Mesothelial cell of epicardium (in vitro differentiated cells): Measurements from ENCODE around the gene ECM1. TPM values are rescaled to one million over a fixed set of nuclear protein-coding genes. Genes with fewer than 3 reads are reported as not detected.
A peak's percentile ranks its signal among the peaks of the same experiment; 100 is the strongest.

Experiments
- DNase-seq, 2 experiments: peaks; one replicate each; pipeline ENCODE4 v3.0.0; 2021; ENCODE audit warnings: low spot score in 2 of 2; ENCODE audit not compliant: unreplicated experiment in 2 of 2
- H3K27ac Mint-ChIP-seq: 2 replicates; pipeline ENCODE4 v1.8.0; 2021; ENCODE audit warnings: mixed read lengths
- H3K27me3 Mint-ChIP-seq: 2 replicates; pipeline ENCODE4 v1.8.0; 2021; ENCODE audit warnings: low read depth, mixed read lengths
- H3K36me3 Mint-ChIP-seq: 2 replicates; pipeline ENCODE4 v1.8.0; 2021; ENCODE audit warnings: mixed read lengths
- H3K4me1 Mint-ChIP-seq: 2 replicates; pipeline ENCODE4 v1.8.0; 2021; ENCODE audit warnings: mixed read lengths
- H3K4me3 Mint-ChIP-seq: 2 replicates; pipeline ENCODE4 v1.8.0; 2021; ENCODE audit warnings: mild to moderate bottlenecking, moderate library complexity, mixed read lengths
- H3K9me3 Mint-ChIP-seq: 2 replicates; pipeline ENCODE4 v1.8.0; 2021; ENCODE audit warnings: mixed read lengths
- CTCF ChIP-seq: fragments of 200-600 bp; sonication (generic); IDR thresholded peaks from one replicate; pipeline ENCODE4 v1.5.0; 2021; ENCODE audit warnings: antibody characterized with exemption; ENCODE audit not compliant: unreplicated experiment
- total RNA-seq: library from RNA; stranded (reverse); gene quantifications from 3 replicates; pipeline ENCODE4 v1.2.1, GENCODE V29; 2021

Gene ECM1
- total RNA-seq, 1 donor from 2014 or later: 5.0 TPM

- Mint-ChIP-seq H3K36me3 (peaks cover 9% of the 10 kb centered on the region), H3K9me3 (no peaks in the 10 kb centered on the region), H3K4me1 (peaks cover 10% of the 10 kb centered on the region), H3K27me3 (no peaks in the 10 kb centered on the region), H3K4me3 (peak within 1 kb of the TSS; percentile 93), H3K27ac (peak within 1 kb of the TSS; percentile 94)
- peak; percentile 96 for DNase-seq
- TF ChIP-seq CTCF: no peak
Observed at GRCh38 chr1:150515328-150516049, 7.6 kb downstream of the ECM1 start, which contains the start of gene FALEC. Gene FALEC (plus strand): TSS chr1:150515752.

- H3K4me3 Mint-ChIP-seq: peak overlapping the region; percentile 93
- peak in 1 of 2 experiments; percentile 42 for DNase-seq
- peak overlapping the region; percentile 84 for H3K27ac Mint-ChIP-seq
- no peaks in the 10 kb centered on the region for H3K27me3 Mint-ChIP-seq
- H3K9me3 Mint-ChIP-seq: no peaks in the 10 kb centered on the region
- TF ChIP-seq CTCF: no peak
- peaks cover 9% of the 10 kb centered on the region for H3K36me3 Mint-ChIP-seq
- H3K4me1 Mint-ChIP-seq: peaks cover 10% of the 10 kb centered on the region
Observed at GRCh38 chr1:150516050-150516591, 8.2 kb downstream of the ECM1 start.

- no peak for TF ChIP-seq CTCF
- no peak for DNase-seq
- no peak overlapping the region for H3K27ac Mint-ChIP-seq
Observed at GRCh38 chr1:150516616-150517015, 8.7 kb downstream of the ECM1 start.

GRCh38 chr1:150521196-150521968, 13.5 kb downstream of the ECM1 start:
- Mint-ChIP-seq H3K27ac (no peak overlapping the region), H3K9me3 (no peaks in the 10 kb centered on the region), H3K4me3 (no peak overlapping the region), H3K36me3 (no peaks in the 10 kb centered on the region), H3K27me3 (no peaks in the 10 kb centered on the region), H3K4me1 (peaks cover 9% of the 10 kb centered on the region)
- no peak for DNase-seq
- no peak for TF ChIP-seq CTCF

More at GRCh38 chr1:150516616-150517015, 8.7 kb downstream of the ECM1 start:
- H3K9me3 Mint-ChIP-seq: no peaks in the 10 kb centered on the region
- peaks cover 10% of the 10 kb centered on the region for H3K4me1 Mint-ChIP-seq
- H3K36me3 Mint-ChIP-seq: peaks cover 8% of the 10 kb centered on the region
- no peaks in the 10 kb centered on the region for H3K27me3 Mint-ChIP-seq
- peak overlapping the region; percentile 93 for H3K4me3 Mint-ChIP-seq

GRCh38 chr1:150525348-150525747, 17.4 kb downstream of the ECM1 start:
- no peak overlapping the region for H3K4me3 Mint-ChIP-seq
- no peak overlapping the region for H3K27ac Mint-ChIP-seq
- no peak for TF ChIP-seq CTCF
- H3K9me3 Mint-ChIP-seq: no peaks in the 10 kb centered on the region
- H3K36me3 Mint-ChIP-seq: no peaks in the 10 kb centered on the region
- peaks cover 5% of the 10 kb centered on the region for H3K4me1 Mint-ChIP-seq
- no peak for DNase-seq
- H3K27me3 Mint-ChIP-seq: no peaks in the 10 kb centered on the region
